Activated CD4-positive, alpha-beta T cell treated with anti-CD3 and anti-CD28 coated beads, Interleukin-10, Interleukin-2, amounts not matched to agents 100 ng/mL and 50 ng/mL, durations not matched to agents 16 hours and 8 hours (primary cell): Measurements from ENCODE around the gene KCNG4.

ENCODE experiments used
- DNase-seq: peaks from one replicate; pipeline ENCODE4 v3.0.0-alpha.2; 2020

Gene KCNG4

DNA sequence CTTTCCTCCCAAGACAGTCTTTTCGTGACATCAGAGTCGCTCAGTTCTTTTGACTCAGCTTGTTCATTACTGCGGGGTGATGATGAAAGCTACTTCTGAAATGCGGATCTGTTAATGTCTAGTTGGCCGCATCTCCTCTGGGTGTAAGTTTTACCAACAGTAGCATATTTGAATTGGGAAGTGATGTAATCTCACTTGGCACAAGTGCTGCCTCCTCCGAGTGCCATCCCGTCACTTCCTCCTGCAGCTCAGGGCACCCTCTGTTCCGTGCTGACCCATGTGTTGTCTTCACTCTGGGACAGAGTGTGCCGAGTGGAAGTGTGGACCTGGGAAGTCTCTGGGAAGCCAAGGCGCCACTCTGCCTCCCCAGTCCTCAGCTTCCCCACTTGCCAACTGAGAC, 40.0 kb downstream of the KCNG4 start:
- no peak for DNase-seq

DNA sequence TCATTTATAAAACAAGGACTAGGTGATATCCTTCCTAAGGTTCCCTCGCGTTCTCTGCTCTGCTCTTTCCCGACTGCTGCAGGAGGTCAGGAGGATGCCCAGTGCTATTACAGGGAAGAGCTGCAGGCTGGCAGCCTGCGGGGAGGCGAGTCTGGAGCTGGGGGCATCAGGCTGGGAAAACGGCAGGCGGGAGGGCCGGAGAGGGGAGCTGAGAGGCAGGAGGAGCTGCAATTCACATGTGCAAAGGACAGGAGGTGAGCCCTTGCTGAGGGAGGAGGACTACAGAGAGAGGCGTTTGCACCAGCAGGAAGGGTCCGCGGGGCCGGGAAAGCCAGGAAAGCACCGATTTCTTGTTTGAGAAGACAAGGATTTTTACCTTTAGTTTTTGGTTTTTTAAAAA, 40.7 kb downstream of the KCNG4 start:
- no peak for DNase-seq

DNA sequence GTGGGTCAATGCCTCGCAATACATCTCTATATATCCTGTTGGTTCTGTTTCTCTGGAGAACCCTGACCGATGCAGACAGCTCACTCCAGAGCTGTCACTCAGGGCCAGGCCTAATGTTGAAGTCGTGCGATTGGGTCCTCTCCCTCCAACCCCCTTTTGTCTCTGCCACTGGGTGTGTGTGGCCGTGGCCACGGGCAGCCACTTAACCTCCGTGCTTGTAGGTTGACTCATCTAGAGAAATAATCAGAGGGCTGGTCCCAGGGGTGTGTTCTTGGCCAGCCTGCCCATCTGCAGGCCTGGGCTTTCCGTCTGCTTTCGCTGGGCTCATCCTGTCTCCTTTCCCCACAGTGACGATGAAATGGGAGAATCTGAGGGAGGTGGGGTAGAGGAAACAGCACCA, 41.4 kb downstream of the KCNG4 start:
- DNase-seq = no peak

GRCh38 chr16:84197466-84198128, 42.2 kb downstream of the KCNG4 start:
- DNase-seq = no peak

DNA sequence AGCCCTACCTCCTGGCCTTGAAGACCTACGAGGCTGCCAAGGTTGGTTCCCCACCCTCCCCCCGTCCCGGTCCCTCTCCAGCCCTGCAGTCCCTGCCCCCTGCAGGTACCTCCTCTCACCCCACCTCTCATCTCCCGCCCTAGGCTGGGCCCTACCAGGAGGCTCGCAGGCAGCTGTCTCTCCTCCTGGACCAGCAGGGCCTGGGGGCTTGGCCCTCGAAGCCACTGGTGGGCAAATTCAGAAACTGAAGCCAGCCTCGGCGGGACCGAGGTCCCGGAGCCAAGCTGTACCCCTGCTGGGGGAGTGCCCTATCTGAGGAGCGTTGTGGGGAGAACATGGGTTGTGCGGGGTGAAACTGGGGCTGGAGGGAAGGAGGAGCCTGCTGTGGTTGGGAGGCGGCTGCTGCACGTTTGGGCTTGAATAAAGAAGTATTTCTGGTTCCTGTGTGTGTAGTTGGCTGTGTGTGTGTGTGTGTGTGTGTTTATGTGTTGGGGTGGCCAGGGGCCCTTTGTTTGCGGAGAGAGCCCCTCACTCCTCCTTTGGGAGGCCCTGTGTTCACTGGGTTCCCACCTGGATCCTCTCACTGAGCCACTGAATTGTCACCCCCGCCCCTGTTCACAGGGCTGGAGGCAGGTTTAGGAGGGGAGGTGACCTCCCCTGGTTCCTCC, 43.0 kb downstream of the KCNG4 start:
- no peak for DNase-seq

DNA sequence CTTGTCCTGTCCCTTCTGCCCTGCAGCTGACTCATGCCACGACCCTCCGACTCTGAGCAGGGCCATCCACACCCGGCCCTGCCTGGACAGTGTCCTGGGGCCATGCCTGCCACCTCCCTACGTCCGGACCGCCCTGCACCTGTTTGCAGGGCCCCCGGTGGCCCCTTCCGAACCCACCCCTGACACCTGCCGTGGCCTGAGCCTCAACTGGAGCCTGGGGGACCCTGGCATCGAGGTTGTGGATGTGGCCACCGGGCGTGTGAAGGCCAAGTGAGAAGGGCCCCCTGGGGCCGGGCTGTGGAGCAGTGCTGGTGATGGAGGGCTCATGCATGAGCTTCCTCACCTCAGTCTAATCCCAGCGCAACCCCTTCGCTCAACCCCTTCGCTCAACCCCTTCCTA, 43.7 kb downstream of the KCNG4 start:
- DNase-seq = no peak

DNA sequence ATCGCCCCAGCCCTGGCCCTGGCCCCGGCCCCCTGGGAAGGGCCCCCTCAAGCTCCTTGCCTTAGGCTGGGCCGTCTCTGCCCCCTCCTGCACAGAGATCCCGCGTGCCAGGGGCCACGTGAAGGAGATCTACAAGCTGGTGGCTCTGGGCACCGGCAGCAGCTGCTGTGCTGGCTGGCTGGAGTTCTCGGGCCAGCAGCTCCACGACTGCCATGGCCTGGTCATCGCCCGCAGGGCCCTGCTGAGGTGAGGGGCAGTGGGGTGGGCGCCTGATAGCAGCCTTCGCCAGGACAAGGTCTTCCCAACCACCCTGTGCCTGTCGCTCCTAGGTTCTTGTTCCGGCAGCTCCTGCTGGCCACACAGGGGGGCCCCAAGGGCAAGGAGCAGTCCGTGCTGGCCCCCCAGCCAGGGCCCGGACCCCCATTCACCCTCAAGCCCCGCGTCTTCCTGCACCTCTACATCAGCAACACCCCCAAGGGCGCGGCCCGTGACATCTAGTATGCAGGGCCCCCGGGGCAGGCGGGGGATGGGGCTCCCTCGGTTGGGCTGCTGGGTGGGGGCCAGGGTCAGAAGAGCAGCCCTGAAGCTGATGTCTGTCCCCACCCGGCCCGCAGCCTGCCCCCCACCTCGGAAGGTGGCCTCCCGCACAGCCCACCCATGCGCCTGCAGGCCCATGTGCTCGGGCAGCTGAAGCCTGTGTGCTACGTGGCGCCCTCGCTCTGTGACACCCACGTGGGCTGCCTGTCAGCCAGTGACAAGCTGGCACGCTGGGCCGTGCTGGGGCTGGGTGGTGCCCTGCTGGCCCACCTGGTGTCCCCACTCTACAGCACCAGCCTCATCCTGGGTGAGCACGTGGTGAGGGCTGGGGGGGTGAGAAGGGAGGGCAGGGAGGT, 44.4 kb downstream of the KCNG4 start:
- no peak for DNase-seq

DNA sequence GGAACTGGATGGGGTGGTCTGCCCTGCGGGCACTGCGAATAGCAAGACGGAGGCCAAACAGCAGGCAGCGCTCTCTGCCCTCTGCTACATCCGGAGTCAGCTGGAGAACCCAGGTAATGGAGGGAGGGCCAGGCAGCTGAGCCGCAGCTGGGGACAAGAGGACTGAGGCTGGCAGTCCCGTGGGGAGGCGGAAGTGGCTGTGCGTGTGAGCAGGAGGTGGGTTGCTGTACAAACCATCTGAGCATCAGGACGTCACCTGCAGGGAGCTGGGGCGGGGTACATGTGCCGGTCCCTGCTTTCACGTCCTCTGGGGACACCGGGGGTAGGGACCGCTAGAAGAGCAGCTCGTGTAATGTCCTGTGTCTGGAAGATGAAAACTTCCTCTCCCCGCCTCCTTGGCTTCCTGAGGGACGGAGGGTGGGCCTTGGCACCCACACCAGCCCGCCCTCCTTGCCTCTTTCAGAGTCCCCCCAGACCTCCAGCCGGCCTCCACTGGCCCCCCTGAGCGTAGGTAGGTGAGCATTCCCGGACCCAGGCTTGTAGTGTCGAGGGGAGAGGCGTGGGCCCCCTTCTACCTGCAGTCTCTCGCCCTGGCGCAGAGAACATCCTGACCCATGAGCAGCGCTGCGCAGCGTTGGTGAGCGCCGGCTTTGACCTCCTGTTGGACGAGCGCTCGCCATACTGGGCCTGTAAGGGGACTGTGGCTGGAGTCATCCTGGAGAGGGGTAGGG, 45.2 kb downstream of the KCNG4 start:
- DNase-seq = peak; percentile 17

- DNase-seq = no peak
Observed at GRCh38 chr16:84194018-84194417, 45.8 kb downstream of the KCNG4 start.

GRCh38 chr16:84193480-84193879, 46.3 kb downstream of the KCNG4 start:
- peak; percentile 12 for DNase-seq

GRCh38 chr16:84191466-84191865, 48.3 kb downstream of the KCNG4 start:
- no peak for DNase-seq

DNA sequence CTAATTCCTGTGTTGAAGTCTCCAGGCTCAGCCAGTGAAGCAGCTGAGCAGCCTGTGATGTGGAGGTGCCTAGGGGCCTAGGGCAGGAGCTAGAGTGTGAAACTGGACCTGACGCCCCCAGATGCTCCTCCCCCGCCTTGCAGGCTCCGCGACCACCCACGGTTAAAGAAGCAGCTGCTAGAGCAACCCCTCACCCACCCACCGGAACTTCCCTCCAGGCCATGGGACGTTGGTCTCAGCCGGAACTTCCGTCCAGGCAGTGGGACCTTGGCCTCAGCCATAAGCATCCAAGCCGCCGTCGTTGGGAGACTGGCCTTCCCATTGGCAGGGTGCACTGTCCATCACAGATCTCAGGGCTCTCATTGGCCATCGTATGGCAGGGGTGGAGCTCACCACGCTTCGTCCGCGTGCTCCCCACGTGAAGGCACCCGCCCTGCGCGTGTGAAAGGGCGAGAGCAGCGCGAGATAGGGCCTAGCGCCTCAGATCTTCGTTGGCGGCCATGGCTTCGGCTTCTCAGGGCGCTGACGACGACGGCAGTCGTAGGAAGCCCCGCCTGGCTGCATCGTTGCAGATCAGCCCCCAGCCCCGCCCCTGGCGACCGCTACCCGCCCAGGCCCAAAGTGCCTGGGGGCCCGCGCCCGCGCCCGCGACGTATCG, 49.0 kb downstream of the KCNG4 start, which contains the start of gene ADAD2:
Gene ADAD2 (plus strand): TSS at position 427 of the 658 bp plus-strand sequence. CDS start 74 bp downstream, at position 501.
- DNase-seq = no peak

DNA sequence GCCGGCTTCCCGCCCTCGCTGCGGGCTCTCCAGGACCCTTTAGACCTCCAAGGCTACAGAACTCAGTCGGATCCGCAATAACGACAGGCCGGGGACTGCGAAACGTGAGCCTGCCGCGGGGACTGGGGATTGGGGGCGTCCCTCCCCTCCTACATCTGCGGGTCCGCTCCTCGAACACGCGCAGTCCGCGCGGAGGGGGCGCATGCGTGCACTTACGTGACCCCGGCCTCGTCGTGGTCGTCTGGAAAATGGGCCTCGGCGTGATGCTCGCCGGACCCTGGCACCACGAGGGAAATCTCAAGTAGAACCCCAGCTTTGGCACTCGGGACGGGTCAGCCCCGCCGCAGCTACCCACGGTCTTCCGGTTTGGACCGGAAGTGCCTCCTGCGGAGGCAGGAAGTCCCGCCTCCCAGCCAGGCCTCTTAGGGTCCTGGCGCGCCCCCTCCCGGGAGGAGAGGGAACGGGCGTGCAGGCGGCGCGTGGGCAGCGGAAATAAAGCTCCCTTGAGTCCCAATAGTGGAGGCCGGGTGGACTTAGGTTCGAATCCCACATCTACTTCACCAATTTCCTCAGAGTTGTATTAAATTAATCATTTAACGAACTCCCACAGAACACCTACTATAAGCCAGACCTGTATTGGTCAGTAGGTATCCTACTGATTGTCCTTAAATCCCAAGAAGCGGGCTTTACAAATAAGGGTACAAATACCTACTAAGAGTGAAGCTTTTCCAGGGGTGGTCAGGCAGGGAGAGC, 53.0 kb downstream of the KCNG4 start, which contains the start of gene TAF1C:
Gene TAF1C (minus strand): TSS at position 373 of the 753 bp plus-strand sequence. CDS start 2,069 bp downstream, outside the sequence.
- DNase-seq = peak; percentile 94

DNA sequence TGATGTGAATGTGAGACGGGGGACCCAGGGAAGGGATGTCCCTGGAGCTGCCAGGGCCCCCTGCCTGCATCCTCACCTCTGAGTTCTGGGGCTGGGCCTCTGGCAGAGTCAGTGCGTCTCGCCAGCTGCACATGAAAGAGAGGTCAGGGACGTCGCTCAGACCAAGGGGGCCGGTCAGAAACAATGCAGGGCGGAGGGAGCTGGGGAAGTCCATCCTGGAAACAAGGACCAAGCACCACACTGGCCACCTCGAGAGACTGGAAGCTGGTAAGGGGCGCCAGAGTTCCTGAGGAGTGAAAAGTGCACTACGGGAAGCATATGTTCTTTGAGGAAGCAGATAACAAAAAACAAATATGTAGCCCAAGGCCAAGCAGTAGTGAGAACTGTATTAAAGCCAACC, 55.0 kb downstream of the KCNG4 start:
- DNase-seq = no peak

- no peak for DNase-seq
Observed at GRCh38 chr16:84183911-84184591, 55.8 kb downstream of the KCNG4 start.

GRCh38 chr16:84183572-84183875, 56.3 kb downstream of the KCNG4 start:
- no peak for DNase-seq

DNA sequence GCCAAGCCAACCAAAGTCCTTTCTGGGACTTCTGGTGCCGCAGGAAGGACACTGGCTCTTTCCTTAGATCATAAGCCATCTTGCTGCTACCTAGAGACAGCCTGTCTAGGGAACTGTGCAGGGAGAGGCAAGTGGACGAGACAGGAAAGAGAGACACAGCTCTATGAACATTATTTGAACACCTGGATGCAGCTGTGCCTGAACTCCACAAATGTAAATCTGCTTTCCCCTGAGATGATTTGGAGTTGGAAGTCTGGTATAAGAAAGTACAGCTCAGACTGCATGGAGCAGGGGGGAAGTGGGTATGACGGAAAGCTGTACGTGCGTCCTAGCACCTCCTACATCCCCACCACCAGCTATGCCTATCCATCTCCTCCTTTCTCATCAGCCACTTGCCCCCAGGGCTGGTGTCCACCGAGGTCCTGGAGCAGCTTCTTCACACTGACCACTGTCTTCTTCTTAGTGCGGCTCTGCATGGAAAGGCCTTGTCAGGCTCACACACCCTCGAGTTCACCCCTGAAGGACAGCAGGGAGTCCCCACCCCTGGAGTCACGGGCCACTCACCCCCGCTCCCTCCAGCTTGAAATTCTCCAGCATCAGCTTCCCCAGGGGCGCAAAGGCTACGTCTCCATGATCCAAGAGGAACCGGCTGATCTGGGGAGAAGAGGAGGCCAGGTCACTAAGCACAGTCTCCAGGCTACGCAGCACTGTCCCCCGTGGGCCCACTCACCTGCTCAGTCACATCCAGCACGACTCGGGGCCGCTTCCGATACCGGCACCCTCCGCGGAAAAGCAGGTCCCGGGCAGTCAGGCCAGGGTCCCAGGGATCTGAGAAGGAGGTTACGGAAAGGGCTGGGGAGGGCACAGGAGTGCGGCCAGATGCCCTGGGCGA, 56.9 kb downstream of the KCNG4 start:
- no peak for DNase-seq

- no peak for DNase-seq
Observed at GRCh38 chr16:84182104-84182503, 57.7 kb downstream of the KCNG4 start.

GRCh38 chr16:84181144-84181915, 58.5 kb downstream of the KCNG4 start:
- no peak for DNase-seq
